Measurements from ENCODE around the gene AARS2. TPM values are rescaled to one million over a fixed set of nuclear protein-coding genes. Genes with fewer than 3 reads are reported as not detected.
A peak's percentile ranks its signal among the peaks of the same experiment; 100 is the strongest.
"Not testable (repeated sequence)": the region's sequence is repeated elsewhere in the genome, so short reads cannot be mapped to it uniquely, and the experiment has no call there.

The AARS2 gene
- total RNA-seq, 1 experiment from 2014 or later: 92.6 TPM

DNA sequence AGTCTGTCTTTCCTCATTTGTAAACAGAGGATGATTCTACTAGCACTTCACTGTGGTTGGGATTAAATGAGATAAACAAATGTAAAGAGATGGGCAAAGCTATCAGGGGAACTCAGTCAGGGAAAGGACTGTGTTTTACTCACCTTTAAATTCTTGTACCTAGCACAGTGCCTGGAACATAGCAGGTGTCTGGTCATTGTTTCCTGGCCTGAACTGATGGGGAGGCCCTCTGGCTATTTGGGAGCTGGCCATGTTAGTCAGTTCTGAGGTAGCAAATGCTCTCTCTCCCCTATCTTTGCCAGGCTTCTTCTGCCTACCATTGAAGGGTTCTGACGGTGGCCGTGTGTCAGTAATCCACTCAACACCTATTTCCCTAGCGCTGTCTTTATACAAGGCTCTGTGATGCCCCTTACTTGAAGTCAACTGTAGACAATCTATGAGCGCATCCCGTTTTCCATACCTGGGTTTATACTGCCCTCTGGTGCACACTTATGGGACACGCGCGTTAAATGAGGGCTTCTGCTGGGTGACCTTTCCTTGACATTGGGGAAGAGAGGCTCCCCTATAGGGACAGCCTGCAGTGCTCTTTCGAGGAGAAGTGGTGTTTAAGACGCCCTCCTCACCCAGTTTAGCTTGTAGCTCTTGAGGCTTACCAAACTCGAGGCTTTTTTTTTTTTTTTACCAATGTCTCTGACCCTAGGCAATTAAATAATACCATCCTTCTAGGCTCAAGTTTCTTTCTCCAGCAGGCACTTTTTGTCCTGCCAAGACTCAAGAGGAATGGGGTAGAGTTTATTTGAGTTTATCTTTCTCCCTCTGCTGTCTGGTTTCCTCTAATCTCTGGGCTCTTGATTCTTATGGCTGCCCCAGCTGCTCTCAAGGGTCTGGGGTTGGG lies 25.3 kb upstream of the AARS2 start:
- Histone ChIP-seq H3K4me3 (no peak overlapping the region), H3K9me3 (no peaks in the 10 kb centered on the region), H3K27me3 (peaks cover 31% of the 10 kb centered on the region), H3K36me3 (no peaks in the 10 kb centered on the region)
- DNase-seq: peak; percentile 73

GRCh38 chr6:44335631-44336030 lies 22.5 kb upstream of the AARS2 start:
- Histone ChIP-seq H3K36me3 (no peaks in the 10 kb centered on the region), H3K4me3 (no peak overlapping the region), H3K9me3 (no peaks in the 10 kb centered on the region), H3K27me3 (peaks cover 10% of the 10 kb centered on the region)
- DNase-seq: no peak

DNA sequence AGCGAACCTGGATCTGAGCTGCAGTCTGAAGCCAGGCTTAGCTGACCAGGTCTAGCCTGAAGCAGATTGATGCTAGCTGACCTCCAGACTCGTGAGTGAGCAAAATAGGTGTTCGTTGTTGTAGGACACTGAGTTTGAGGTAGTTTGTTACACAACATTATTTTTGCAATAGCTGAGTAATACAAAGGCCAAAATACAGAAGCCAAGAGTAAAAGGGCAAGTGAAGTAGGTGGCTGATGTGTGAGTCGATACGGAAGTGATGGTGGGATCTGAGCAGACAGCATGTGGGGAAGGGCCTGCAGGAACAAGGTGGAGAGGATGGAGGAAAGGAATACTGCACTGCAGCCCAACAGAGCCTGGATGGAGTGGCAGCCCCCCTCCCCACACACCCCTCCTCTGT lies 20.8 kb upstream of the AARS2 start:
- peaks cover 23% of the 10 kb centered on the region for H3K27me3 ChIP-seq

DNA sequence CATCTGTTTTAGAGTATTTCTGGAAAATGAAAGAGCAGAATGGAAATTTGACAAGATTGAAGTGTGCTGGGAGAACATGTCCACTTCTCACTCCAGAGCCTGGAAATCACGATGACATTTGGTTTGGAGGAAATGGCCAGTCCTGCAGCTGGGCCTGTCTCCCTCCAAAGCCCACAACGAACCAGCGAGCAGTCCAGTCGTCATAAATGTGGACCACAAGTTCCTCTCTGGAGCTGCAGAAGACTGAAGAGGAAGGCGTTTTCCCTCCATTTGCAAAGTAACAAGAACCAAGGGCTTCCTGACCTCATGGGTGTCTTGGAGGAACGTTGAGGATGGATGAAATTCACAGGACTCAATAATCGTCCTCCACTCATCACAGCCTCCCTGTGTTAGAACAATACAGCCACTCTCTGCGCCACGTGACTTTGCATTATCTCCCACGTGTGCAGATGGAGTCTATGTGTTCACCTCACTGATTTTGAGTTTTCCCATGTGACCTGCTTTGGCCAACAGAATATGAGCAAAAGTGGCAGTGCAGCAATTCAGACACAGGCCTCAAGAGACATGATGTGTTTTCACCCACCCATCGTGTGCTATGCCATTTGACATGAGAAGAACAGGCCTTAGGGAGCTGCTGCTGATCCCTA lies 20.2 kb upstream of the AARS2 start:
- H3K4me3 ChIP-seq: no peak overlapping the region
- DNase-seq: no peak
- no peaks in the 10 kb centered on the region for H3K9me3 ChIP-seq
- no peaks in the 10 kb centered on the region for H3K36me3 ChIP-seq
- H3K27me3 ChIP-seq: peaks cover 26% of the 10 kb centered on the region

More for the DNA sequence above, 20.8 kb upstream of the AARS2 start:
- DNase-seq: no peak
- no peaks in the 10 kb centered on the region for H3K9me3 ChIP-seq
- no peaks in the 10 kb centered on the region for H3K36me3 ChIP-seq
- no peak overlapping the region for H3K4me3 ChIP-seq

GRCh38 chr6:44332585-44332984 lies 19.4 kb upstream of the AARS2 start:
- Histone ChIP-seq H3K36me3 (no peaks in the 10 kb centered on the region), H3K9me3 (no peaks in the 10 kb centered on the region), H3K27me3 (peaks cover 31% of the 10 kb centered on the region), H3K4me3 (no peak overlapping the region)
- DNase-seq: no peak

GRCh38 chr6:44329858-44330257 lies 16.7 kb upstream of the AARS2 start:
- no peaks in the 10 kb centered on the region for H3K9me3 ChIP-seq
- peaks cover 50% of the 10 kb centered on the region for H3K27me3 ChIP-seq
- DNase-seq: no peak
- no peaks in the 10 kb centered on the region for H3K36me3 ChIP-seq
- no peak overlapping the region for H3K4me3 ChIP-seq

DNA sequence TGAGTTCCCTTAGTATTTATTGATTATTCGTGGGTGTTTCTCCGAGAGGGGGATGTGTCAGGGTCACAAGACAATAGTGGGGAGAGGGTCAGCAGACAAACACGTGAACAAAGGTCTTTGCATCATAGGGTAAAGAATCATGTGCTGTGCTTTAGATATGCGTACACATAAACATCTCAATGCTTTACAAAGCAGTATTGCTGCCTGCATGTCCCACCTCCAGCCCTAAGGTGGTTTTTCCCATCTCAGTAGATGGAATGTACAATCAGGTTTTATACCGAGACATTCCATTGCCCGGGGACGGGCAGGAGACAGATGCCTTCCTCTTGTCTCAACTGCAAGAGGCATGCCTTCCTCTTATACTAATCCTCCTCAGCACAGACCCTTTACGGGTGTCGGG lies 15.1 kb upstream of the AARS2 start:
- DNase-seq: not testable (repeated sequence)

DNA sequence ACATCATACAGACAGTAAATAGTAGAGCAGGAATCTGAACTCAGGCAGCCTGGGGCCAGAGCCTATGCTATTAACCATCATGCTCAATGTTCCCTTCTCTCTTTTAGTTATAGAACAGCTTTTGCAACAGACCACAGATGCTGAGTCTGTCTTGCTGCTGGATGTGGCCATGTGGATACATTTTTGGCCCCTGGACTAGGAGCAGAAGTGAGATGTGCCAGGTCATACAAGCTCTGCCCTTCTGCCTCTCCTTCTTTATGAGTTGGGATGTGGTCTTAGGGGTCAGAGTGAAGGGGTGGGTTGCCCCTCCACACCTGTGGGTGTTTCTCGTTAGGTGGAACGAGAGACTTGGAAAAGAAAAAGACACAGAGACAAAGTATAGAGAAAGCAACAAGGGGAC lies 14.6 kb upstream of the AARS2 start:
- Histone ChIP-seq H3K27me3 (peaks cover 60% of the 10 kb centered on the region), H3K36me3 (no peaks in the 10 kb centered on the region), H3K4me3 (no peak overlapping the region), H3K9me3 (no peaks in the 10 kb centered on the region)
- no peak for DNase-seq

More for the DNA sequence above, 15.1 kb upstream of the AARS2 start:
- H3K9me3 ChIP-seq, H3K4me3 ChIP-seq, H3K36me3 ChIP-seq: not testable (repeated sequence)
- H3K27me3 ChIP-seq: peaks cover 56% of the 10 kb centered on the region

DNA sequence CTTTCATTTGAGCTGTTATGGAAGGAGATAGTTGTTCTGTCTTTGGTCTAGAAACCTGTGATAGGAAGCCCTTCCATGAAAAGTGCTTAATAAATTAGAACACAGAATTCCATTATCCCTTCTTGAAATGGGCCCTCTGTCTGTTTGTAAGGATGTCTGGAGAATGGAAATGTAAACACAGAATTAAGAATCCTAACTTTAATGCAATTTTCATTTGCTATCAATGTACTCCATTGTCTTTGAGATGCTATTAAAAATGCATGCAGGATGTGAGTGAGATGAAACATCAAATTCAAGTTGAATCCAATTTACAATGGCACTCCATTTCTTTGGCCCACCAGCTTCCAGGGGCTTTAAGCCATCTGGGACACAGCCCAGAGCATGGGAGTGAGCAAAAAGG lies 13.9 kb upstream of the AARS2 start:
- no peak overlapping the region for H3K4me3 ChIP-seq
- H3K9me3 ChIP-seq: no peaks in the 10 kb centered on the region
- H3K27me3 ChIP-seq: peaks cover 65% of the 10 kb centered on the region
- DNase-seq: no peak
- H3K36me3 ChIP-seq: no peaks in the 10 kb centered on the region

GRCh38 chr6:44321210-44321609 lies 8.1 kb upstream of the AARS2 start:
- no peak for DNase-seq
- Histone ChIP-seq H3K9me3 (no peaks in the 10 kb centered on the region; the same call in 1 of the 2 replicates), H3K4me3 (no peak overlapping the region), H3K27me3 (peaks cover 77% of the 10 kb centered on the region), H3K36me3 (no peaks in the 10 kb centered on the region)

- not testable (repeated sequence) for H3K4me3 ChIP-seq, DNase-seq, H3K9me3 ChIP-seq, H3K36me3 ChIP-seq
- H3K27me3 ChIP-seq: peaks cover 65% of the 10 kb centered on the region
These were observed 4.0 kb upstream of the AARS2 start for GRCh38 chr6:44317136-44317631.

DNA sequence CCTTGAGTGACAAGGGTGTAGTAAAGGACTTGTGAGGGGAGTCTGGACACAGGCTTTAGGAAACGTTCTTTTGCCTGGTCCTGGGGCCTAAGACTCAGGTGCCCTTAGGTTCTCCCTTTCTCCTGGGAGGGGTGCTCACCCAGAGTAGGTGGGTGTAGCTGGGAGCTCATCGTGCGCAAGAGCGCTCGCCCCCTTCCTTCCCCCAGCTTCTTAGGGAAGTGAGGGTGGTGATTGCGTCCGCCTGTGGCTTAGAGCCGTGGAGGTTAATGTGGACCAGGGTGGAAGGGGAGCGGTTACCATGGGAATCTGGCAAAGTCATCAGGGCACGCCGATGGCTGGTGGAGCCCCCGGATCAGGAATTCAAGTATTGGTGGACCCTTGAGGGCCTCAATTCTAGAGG lies 3.3 kb upstream of the AARS2 start:
- Histone ChIP-seq H3K27me3 (peaks cover 61% of the 10 kb centered on the region), H3K36me3 (peaks cover 11% of the 10 kb centered on the region), H3K9me3 (no peaks in the 10 kb centered on the region; the same call in 1 of the 2 replicates), H3K4me3 (no peak overlapping the region)
- DNase-seq: no peak

DNA sequence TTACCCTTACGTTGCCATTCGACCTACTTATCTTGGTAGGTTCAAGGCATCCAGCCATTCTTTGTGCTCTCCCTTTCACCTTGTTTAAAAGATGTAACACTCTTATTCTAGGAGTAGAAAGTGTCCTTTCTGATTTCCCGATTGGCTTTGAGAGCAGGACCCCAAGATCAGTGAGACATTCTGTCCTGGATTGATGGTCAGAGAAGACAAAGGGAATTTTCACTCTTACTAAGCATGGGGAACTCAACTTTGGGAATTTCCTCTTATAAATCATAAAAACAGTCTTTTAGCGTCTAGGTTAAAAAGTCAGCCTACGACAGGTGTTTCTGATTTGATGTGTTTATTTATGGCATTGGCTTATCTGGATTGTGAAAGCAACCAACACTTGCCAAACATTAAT lies 2.8 kb upstream of the AARS2 start:
- no peak overlapping the region for H3K4me3 ChIP-seq
- H3K27me3 ChIP-seq: peaks cover 56% of the 10 kb centered on the region

DNA sequence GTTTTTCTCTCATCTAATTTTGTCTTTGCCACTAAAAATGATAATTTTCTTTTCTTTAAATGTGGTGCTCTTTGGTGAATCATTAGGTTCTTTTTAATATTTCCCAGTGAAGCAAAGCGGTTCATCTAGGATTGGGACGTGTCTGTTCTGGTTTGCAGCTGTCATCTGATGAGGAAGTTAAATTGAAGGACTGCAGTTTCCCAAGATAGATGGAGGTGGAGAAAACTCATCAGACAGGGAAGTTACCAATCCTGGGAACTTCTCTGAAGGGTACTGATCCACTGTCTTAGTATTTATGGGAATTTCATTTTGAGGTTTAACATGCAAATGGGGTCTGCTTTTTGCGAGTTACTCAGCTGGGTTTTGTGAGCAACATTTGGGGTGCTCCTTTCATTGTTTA lies 2.4 kb upstream of the AARS2 start:
- no peak for DNase-seq
- H3K9me3 ChIP-seq: no peaks in the 10 kb centered on the region; the same call in 1 of the 2 replicates
- H3K36me3 ChIP-seq: peaks cover 20% of the 10 kb centered on the region
- H3K4me3 ChIP-seq: no peak overlapping the region
- H3K27me3 ChIP-seq: peaks cover 52% of the 10 kb centered on the region

More for the DNA sequence above, 2.8 kb upstream of the AARS2 start:
- peaks cover 16% of the 10 kb centered on the region for H3K36me3 ChIP-seq
- no peaks in the 10 kb centered on the region; the same call in 1 of the 2 replicates for H3K9me3 ChIP-seq
- DNase-seq: no peak

DNA sequence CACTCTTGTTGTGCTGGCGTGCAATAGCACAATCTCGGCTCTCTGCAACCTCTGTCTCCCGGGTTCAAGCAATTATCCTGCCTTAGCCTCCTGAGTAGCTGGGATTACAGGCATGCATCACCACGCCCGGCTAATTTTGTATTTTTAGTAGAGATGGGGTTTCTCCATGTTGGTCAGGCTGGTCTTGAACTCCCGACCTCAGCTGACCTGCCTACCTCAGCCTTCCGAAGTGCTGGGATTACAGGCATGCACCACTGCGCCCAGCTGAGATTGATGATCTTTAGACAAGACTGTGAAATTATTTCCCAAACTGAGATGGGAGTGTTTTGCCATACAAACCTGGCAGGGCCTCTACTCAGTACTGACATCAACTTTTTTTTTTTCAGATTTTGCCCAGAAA lies 1.5 kb upstream of the AARS2 start:
- not testable (repeated sequence) for DNase-seq, H3K4me3 ChIP-seq, H3K9me3 ChIP-seq
- H3K36me3 ChIP-seq: peaks cover 29% of the 10 kb centered on the region
- peaks cover 43% of the 10 kb centered on the region for H3K27me3 ChIP-seq

- DNase-seq: no peak
- H3K4me3 ChIP-seq: peak overlapping the region; percentile 100
These were observed 1.4 kb downstream of the AARS2 start for GRCh38 chr6:44311767-44312166.

GRCh38 chr6:44311304-44311703 lies 1.8 kb downstream of the AARS2 start:
- H3K4me3 ChIP-seq: no peak overlapping the region; the same call in 1 of the 2 replicates
- DNase-seq: no peak
- H3K36me3 ChIP-seq: peaks cover 63% of the 10 kb centered on the region
- H3K27me3 ChIP-seq: peaks cover 12% of the 10 kb centered on the region; the same call in 1 of the 2 replicates
- no peaks in the 10 kb centered on the region for H3K9me3 ChIP-seq

More at GRCh38 chr6:44311767-44312166, 1.4 kb downstream of the AARS2 start:
- H3K9me3 ChIP-seq: no peaks in the 10 kb centered on the region
- H3K27me3 ChIP-seq: peaks cover 14% of the 10 kb centered on the region; the same call in 1 of the 2 replicates
- peaks cover 58% of the 10 kb centered on the region for H3K36me3 ChIP-seq
